NCI-H524 treated with DMSO at 0.1 percent for 48 hours (cell line): ENCODE results near the gene DNAJC15.
"Not testable (repeated sequence)": the region's sequence is repeated elsewhere in the genome, so short reads cannot be mapped to it uniquely, and the experiment has no call there.

Source experiments
- DNase-seq: peaks from one replicate; lab custom pipeline; 2025; lab: John Stamatoyannopoulos, UW

DNAJC15 gene

GRCh38 chr13:43023289-43023963 lies at the start of gene DNAJC15:
DNAJC15 (plus strand) TSS chr13:43023586; CDS start chr13:43023627, 41 bp downstream.
- peak; percentile 39 for DNase-seq

- DNase-seq: no peak
Measured at GRCh38 chr13:42976066-42976465, 47.3 kb upstream of the DNAJC15 start.

- DNase-seq: no peak
Measured at GRCh38 chr13:42977219-42977659, 46.1 kb upstream of the DNAJC15 start.

- DNase-seq: no peak
Measured at GRCh38 chr13:42981317-42981716, 42.1 kb upstream of the DNAJC15 start.

GRCh38 chr13:42981853-42982252 lies 41.5 kb upstream of the DNAJC15 start:
- no peak for DNase-seq

- DNase-seq: no peak
Measured at GRCh38 chr13:42984026-42984425, 39.4 kb upstream of the DNAJC15 start.

- no peak for DNase-seq
Measured at GRCh38 chr13:42984691-42985090, 38.7 kb upstream of the DNAJC15 start.

GRCh38 chr13:42985312-42986175 lies 37.8 kb upstream of the DNAJC15 start:
- no peak for DNase-seq

GRCh38 chr13:42986176-42986574 lies 37.2 kb upstream of the DNAJC15 start:
- no peak for DNase-seq

- DNase-seq: peak; percentile 68
Measured at GRCh38 chr13:42990291-42991232, 32.8 kb upstream of the DNAJC15 start.

GRCh38 chr13:42991233-42991897 lies 32.0 kb upstream of the DNAJC15 start:
- not testable (repeated sequence) for DNase-seq

- DNase-seq: no peak
Measured at GRCh38 chr13:42991898-42992763, 31.3 kb upstream of the DNAJC15 start, which contains the start of gene EPSTI1. EPSTI1 (minus strand) TSS chr13:42992241; CDS start chr13:42992165, 76 bp downstream.

GRCh38 chr13:42992764-42993122 lies 30.6 kb upstream of the DNAJC15 start:
- no peak for DNase-seq

GRCh38 chr13:42994878-42995277 lies 28.5 kb upstream of the DNAJC15 start:
- no peak for DNase-seq

GRCh38 chr13:42996584-42996983 lies 26.8 kb upstream of the DNAJC15 start:
- DNase-seq: no peak

GRCh38 chr13:42997381-42997780 lies 26.0 kb upstream of the DNAJC15 start:
- no peak for DNase-seq

- no peak for DNase-seq
Measured at GRCh38 chr13:42999491-42999890, 23.9 kb upstream of the DNAJC15 start.

- DNase-seq: no peak
Measured at GRCh38 chr13:43000676-43001075, 22.7 kb upstream of the DNAJC15 start.

- DNase-seq: no peak
Measured at GRCh38 chr13:43002021-43002420, 21.4 kb upstream of the DNAJC15 start.

- no peak for DNase-seq
Measured at GRCh38 chr13:43003010-43003409, 20.4 kb upstream of the DNAJC15 start.
